ENCODE results near the gene CACNA2D3.

- no peak for TF ChIP-seq POLR2A (IDR thresholded peaks at IDR 0.05)
- no peak for TF ChIP-seq CTCF (IDR thresholded peaks at IDR 0.05)
Measured at GRCh38 chr3:54621184-54621583, 498.8 kb downstream of the CACNA2D3 start.
